Measurements from ENCODE around the gene ZNF609.

DNA sequence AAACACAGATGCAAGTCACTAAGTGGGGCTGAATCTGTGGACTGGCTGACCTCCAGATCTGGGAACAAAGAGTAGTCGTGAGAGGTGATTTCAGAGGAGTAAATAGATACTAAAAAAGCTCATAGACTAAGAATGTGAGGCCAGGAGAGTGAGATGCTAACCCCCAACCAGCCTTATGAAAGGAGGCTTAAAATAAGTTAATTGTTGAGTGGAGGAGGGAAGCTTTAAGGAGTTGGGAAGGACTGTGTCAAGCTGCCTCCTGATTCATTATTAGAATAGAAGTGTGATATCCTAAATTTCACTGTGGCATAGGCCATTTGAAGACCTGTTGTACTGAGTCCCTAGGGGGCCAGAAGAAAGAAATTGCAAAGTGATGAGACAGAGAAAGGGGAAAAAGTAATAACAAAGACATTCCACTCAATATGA, 207.4 kb downstream of the ZNF609 start:
- TF ChIP-seq, protein P1, sequence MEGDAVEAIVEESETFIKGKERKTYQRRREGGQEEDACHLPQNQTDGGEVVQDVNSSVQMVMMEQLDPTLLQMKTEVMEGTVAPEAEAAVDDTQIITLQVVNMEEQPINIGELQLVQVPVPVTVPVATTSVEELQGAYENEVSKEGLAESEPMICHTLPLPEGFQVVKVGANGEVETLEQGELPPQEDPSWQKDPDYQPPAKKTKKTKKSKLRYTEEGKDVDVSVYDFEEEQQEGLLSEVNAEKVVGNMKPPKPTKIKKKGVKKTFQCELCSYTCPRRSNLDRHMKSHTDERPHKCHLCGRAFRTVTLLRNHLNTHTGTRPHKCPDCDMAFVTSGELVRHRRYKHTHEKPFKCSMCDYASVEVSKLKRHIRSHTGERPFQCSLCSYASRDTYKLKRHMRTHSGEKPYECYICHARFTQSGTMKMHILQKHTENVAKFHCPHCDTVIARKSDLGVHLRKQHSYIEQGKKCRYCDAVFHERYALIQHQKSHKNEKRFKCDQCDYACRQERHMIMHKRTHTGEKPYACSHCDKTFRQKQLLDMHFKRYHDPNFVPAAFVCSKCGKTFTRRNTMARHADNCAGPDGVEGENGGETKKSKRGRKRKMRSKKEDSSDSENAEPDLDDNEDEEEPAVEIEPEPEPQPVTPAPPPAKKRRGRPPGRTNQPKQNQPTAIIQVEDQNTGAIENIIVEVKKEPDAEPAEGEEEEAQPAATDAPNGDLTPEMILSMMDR (IDR thresholded peaks at IDR 0.05 in 2 of 3, conservative IDR thresholded peaks at IDR 0.05 in 1 of 3; ENCODE audit: control insufficient read depth in 2 of 3, extremely low read depth in 1 of 3, insufficient read depth in 1 of 3, low read depth in 3 of 3, low read length in 3 of 3): no peak
- TF ChIP-seq TBL1XR1 (IDR thresholded peaks at IDR 0.05; ENCODE audit: low read depth, low read length): no peak
- TF ChIP-seq EZH2 (IDR thresholded peaks at IDR 0.05; ENCODE audit: borderline replicate concordance, control insufficient read depth, low read depth, low read length): no peak
- TF ChIP-seq EP300 (IDR thresholded peaks at IDR 0.05; ENCODE audit: borderline replicate concordance in 1 of 2, control insufficient read depth in 1 of 2, low read depth in 2 of 2, low read length in 2 of 2): no peak
- no peak for TF ChIP-seq JUND (IDR thresholded peaks at IDR 0.05; ENCODE audit: low read depth, low read length)
- no peak for TF ChIP-seq POLR2A (IDR thresholded peaks at IDR 0.05; ENCODE audit: low read depth, low read length)
